CD4-positive, alpha-beta T cell treated with Interleukin-1 beta for 1 hour (primary cell): ENCODE data around the gene CCDC177.

Source experiments
- DNase-seq, 2 donors: peaks; one replicate each; pipeline ENCODE4 v3.0.0-alpha.2; 2020 to 2022

The CCDC177 gene

GRCh38 chr14:69560826-69561225, 13.8 kb downstream of the CCDC177 start:
- DNase-seq = no peak

GRCh38 chr14:69559581-69560011, 15.1 kb downstream of the CCDC177 start:
- DNase-seq = no peak

GRCh38 chr14:69558774-69559173, 15.9 kb downstream of the CCDC177 start:
- DNase-seq = no peak

- DNase-seq = no peak
Observed at GRCh38 chr14:69554500-69554899, 20.2 kb downstream of the CCDC177 start.

GRCh38 chr14:69553252-69553651, 21.4 kb downstream of the CCDC177 start:
- no peak for DNase-seq

GRCh38 chr14:69551511-69551910, 23.2 kb downstream of the CCDC177 start:
- no peak for DNase-seq

GRCh38 chr14:69548566-69548965, 26.1 kb downstream of the CCDC177 start:
- DNase-seq = no peak

GRCh38 chr14:69547701-69548348, 26.8 kb downstream of the CCDC177 start:
- no peak for DNase-seq

- DNase-seq = peak; percentile 21 to 81
Observed at GRCh38 chr14:69543341-69544115, 31.1 kb downstream of the CCDC177 start.

GRCh38 chr14:69542311-69542710, 32.4 kb downstream of the CCDC177 start:
- no peak for DNase-seq

- DNase-seq = no peak
Observed at GRCh38 chr14:69540654-69541335, 33.9 kb downstream of the CCDC177 start.

GRCh38 chr14:69539631-69540410, 34.9 kb downstream of the CCDC177 start:
- peak in 1 of 2 donors; percentile 54 for DNase-seq

- no peak for DNase-seq
Observed at GRCh38 chr14:69538766-69539165, 35.9 kb downstream of the CCDC177 start.

- no peak for DNase-seq
Observed at GRCh38 chr14:69537900-69538299, 36.8 kb downstream of the CCDC177 start.

GRCh38 chr14:69536971-69537370, 37.7 kb downstream of the CCDC177 start:
- DNase-seq = peak in 1 of 2 donors; percentile 3

- DNase-seq = no peak
Observed at GRCh38 chr14:69535230-69535848, 39.3 kb downstream of the CCDC177 start.

GRCh38 chr14:69532561-69533340, 41.9 kb downstream of the CCDC177 start:
- no peak for DNase-seq

- DNase-seq = no peak
Observed at GRCh38 chr14:69531135-69531534, 43.5 kb downstream of the CCDC177 start.

- no peak for DNase-seq
Observed at GRCh38 chr14:69530095-69530494, 44.6 kb downstream of the CCDC177 start.

- no peak for DNase-seq
Observed at GRCh38 chr14:69529563-69529962, 45.1 kb downstream of the CCDC177 start.

GRCh38 chr14:69528930-69529329, 45.7 kb downstream of the CCDC177 start:
- no peak for DNase-seq

GRCh38 chr14:69528143-69528542, 46.5 kb downstream of the CCDC177 start:
- no peak for DNase-seq
